MM.1S (cell line): ENCODE data around the gene TTC39C.

Experiments
- EZH2 ChIP-seq: fragments of 300-600 bp; sonication (generic); optimal IDR thresholded peaks from 2 replicates; pipeline ENCODE3; 2017; ENCODE audit warnings: low read depth, mild to moderate bottlenecking, antibody characterized with exemption, low read length, mixed read lengths
- EZH2phosphoT487 ChIP-seq: fragments of 300-600 bp; sonication (generic); IDR thresholded peaks from 2 replicates; pipeline ENCODE4 v1.6.1; 2018; ENCODE audit warnings: antibody characterized with exemption, low read length
- TF ChIP-seq, protein P1 (sequence below): fragments of 300-600 bp; sonication (generic); IDR thresholded peaks from 2 replicates; pipeline ENCODE4 v1.5.1; 2016; ENCODE audit warnings: antibody characterized with exemption, low read length, mixed read lengths

DNA sequence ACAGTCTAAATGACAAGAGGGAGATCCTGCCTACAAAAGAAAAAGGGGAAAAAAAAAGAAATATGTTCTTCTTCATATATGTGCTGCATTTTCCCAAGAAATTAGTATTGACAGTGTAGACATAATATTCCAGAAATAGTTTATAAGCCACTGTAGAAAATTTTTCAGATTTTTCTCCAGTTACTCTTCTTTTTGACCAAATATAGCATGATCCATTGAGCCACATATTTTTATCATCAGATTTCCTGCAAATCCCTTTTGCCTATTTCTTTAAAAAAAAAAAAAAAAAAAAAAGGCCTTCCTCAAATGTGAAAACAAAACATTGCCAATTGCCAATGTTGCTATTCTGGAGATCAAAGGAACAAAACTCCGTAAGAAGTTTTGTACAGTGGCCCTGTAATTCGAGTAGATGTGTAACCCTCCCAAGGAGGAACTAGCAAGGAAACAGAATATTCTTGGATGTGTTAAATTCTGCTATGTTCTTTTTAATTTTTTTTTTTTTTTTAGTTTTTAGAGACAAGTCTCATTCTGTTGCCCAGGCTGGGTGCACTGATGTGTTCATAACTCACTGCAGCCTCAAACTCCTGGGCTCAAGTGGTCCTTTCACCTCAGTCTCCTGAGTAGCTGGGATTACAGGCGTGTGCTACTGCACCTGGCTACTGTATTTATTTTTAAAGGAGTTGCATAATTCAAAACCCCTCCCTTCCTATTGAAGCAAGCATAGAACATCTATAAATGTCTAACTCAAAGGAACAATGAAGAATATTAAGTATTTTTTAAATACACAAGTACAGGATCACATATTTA is 111.8 kb downstream of the TTC39C start:
- TF ChIP-seq, protein P1, sequence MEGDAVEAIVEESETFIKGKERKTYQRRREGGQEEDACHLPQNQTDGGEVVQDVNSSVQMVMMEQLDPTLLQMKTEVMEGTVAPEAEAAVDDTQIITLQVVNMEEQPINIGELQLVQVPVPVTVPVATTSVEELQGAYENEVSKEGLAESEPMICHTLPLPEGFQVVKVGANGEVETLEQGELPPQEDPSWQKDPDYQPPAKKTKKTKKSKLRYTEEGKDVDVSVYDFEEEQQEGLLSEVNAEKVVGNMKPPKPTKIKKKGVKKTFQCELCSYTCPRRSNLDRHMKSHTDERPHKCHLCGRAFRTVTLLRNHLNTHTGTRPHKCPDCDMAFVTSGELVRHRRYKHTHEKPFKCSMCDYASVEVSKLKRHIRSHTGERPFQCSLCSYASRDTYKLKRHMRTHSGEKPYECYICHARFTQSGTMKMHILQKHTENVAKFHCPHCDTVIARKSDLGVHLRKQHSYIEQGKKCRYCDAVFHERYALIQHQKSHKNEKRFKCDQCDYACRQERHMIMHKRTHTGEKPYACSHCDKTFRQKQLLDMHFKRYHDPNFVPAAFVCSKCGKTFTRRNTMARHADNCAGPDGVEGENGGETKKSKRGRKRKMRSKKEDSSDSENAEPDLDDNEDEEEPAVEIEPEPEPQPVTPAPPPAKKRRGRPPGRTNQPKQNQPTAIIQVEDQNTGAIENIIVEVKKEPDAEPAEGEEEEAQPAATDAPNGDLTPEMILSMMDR, result no peak
- TF ChIP-seq EZH2 (no peak), EZH2phosphoT487 (no peak)
